DMS153 treated with DMSO at 0.1 percent for 48 hours (cell line): ENCODE results near the gene GABRG2.
"Not testable (repeated sequence)": the region's sequence is repeated elsewhere in the genome, so short reads cannot be mapped to it uniquely, and the experiment has no call there.

Experiments used
- DNase-seq: peaks from one replicate; lab custom pipeline; 2025; ENCODE audit not compliant: unreplicated experiment; lab: John Stamatoyannopoulos, UW

The GABRG2 gene

GRCh38 chr5:162067655-162068411, at the start of gene GABRG2:
TSS of gene GABRG2 (plus strand) at chr5:162067773. CDS start at chr5:162068000, 227 bp downstream.
- no peak for DNase-seq

- no peak for DNase-seq
Observed at GRCh38 chr5:162025312-162025711, 42.3 kb upstream of the GABRG2 start.

- no peak for DNase-seq
Observed at GRCh38 chr5:162026803-162027202, 40.8 kb upstream of the GABRG2 start.

- no peak for DNase-seq
Observed at GRCh38 chr5:162037431-162037830, 30.1 kb upstream of the GABRG2 start.

GRCh38 chr5:162047279-162047678, 20.3 kb upstream of the GABRG2 start:
- no peak for DNase-seq

- DNase-seq = no peak
Observed at GRCh38 chr5:162052676-162053075, 14.9 kb upstream of the GABRG2 start.

GRCh38 chr5:162055095-162055494, 12.5 kb upstream of the GABRG2 start:
- not testable (repeated sequence) for DNase-seq

- no peak for DNase-seq
Observed at GRCh38 chr5:162067162-162067561, 411 bp upstream of the GABRG2 start.

- DNase-seq = no peak
Observed at GRCh38 chr5:162068412-162068811, 839 bp downstream of the GABRG2 start.

GRCh38 chr5:162068936-162069335, 1.4 kb downstream of the GABRG2 start:
- DNase-seq = no peak

- no peak for DNase-seq
Observed at GRCh38 chr5:162078805-162079204, 11.2 kb downstream of the GABRG2 start.

GRCh38 chr5:162091336-162091735, 23.8 kb downstream of the GABRG2 start:
- no peak for DNase-seq

GRCh38 chr5:162096448-162096847, 28.9 kb downstream of the GABRG2 start:
- DNase-seq = no peak

GRCh38 chr5:162107591-162107990, 40.0 kb downstream of the GABRG2 start:
- no peak for DNase-seq

GRCh38 chr5:162119801-162120200, 52.2 kb downstream of the GABRG2 start:
- DNase-seq = no peak

- no peak for DNase-seq
Observed at GRCh38 chr5:162128117-162128516, 60.5 kb downstream of the GABRG2 start.

GRCh38 chr5:162132348-162132747, 64.8 kb downstream of the GABRG2 start:
- DNase-seq = no peak

GRCh38 chr5:162139190-162139589, 71.6 kb downstream of the GABRG2 start:
- DNase-seq = no peak

GRCh38 chr5:162154242-162154641, 86.7 kb downstream of the GABRG2 start:
- DNase-seq = no peak

GRCh38 chr5:162160401-162160800, 92.8 kb downstream of the GABRG2 start:
- no peak for DNase-seq

- no peak for DNase-seq
Observed at GRCh38 chr5:162163663-162164062, 96.1 kb downstream of the GABRG2 start.

- DNase-seq = no peak
Observed at GRCh38 chr5:162174358-162174974, 106.9 kb downstream of the GABRG2 start.

GRCh38 chr5:162187371-162187770, 119.8 kb downstream of the GABRG2 start:
- no peak for DNase-seq
